ENCODE measurements around the gene GCC2. TPM values are rescaled to one million over a fixed set of nuclear protein-coding genes. Genes with fewer than 3 reads are reported as not detected.

Gene GCC2
- total RNA-seq, 1 experiment from 2014 or later: 28.2 TPM

DNA sequence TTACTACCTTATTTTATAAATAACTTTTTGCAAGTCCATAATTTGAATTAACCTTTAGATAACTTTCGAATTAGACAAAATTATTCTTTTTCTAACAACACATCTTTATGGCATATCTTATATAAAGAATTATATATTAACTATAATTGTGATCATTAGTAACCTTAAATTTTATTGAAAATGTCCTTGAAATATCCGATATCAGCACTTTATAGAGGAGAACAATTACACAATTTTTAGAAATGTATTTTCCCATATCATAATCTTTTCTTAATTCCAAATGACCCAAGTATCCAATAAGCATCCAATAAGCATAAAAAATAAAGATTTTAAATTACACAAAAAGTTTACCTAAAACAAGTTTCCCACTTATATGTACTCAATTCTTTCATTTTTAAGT is 7.3 kb upstream of the GCC2 start (continued):
- TF ChIP-seq POLR2A (IDR thresholded peaks at IDR 0.05; ENCODE audit: borderline replicate concordance, extremely low read depth, insufficient read depth, insufficient read length) (no peak), CEBPB (IDR thresholded peaks at IDR 0.05; ENCODE audit: low read depth) (no peak), RAD21 (IDR thresholded peaks at IDR 0.05; ENCODE audit: low read depth) (no peak), ZFX (IDR thresholded peaks at IDR 0.05) (no peak), SRF (IDR thresholded peaks at IDR 0.05; ENCODE audit: low read depth) (no peak), SIN3A (IDR thresholded peaks at IDR 0.05; ENCODE audit: low read depth) (no peak)

DNA sequence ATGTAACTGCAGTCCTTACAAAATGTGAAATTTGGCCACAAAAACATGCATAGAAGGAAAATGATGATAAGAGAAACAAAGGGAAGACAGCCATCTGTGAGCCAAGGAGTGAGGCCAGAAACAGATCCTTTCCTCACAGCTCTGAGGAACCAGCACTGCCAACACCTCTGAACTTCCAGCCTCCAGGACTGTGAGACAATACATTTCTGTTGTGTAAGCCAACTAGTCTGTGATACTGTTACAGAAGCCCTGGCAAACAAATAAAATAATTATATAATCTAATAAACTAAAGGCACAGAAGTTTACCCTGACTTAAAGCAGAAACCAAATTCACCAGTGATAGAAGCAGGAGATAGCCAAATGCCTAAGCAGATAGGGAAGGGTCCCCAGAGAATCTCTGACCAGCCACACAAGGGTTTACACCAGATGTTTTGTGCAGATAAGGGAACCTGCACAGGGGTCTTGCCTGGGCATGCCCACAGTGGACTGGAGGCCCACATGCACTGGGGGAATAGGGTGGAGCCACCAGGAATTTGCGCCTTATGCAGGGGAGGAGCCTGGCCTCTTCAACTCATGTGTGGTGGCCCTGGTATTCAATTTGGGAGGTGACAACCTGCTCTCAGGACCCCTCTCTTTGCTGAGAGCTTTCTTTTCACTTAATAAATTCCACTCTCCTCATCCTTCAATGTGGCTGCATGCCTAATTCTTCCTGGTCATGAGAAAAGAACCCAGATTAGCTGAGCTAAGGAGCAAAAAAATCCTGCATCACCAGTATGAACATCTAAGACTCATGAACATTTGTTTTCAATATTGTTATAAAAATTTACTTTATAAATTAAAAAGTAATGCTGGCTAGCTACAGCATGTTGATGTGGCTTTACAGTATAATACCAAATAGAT is 3.8 kb upstream of the GCC2 start:
- TF ChIP-seq POLR2AphosphoS5 (IDR thresholded peaks at IDR 0.05; ENCODE audit: low read depth, low read length): no peak
- TF ChIP-seq CEBPB (IDR thresholded peaks at IDR 0.05; ENCODE audit: low read depth): no peak
- no peak for TF ChIP-seq ZFX (IDR thresholded peaks at IDR 0.05)
- no peak for TF ChIP-seq TCF7L2 (IDR thresholded peaks at IDR 0.05; ENCODE audit: borderline replicate concordance, extremely low read depth, insufficient read depth, insufficient read length)
- TF ChIP-seq FOSL1 (IDR thresholded peaks at IDR 0.05; ENCODE audit: low read depth): no peak
- no peak for TF ChIP-seq SP1 (IDR thresholded peaks at IDR 0.05; ENCODE audit: low read depth)
- TF ChIP-seq EZH2 (IDR thresholded peaks at IDR 0.05): no peak
- TF ChIP-seq CBX3 (IDR thresholded peaks at IDR 0.05; ENCODE audit: low read depth): no peak
- Histone ChIP-seq H3K9me2 (ENCODE audit: insufficient read depth) (no peaks in the 10 kb centered on the region), H2AFZ (ENCODE audit: low read depth, low read length, poor library complexity, severe bottlenecking) (no peak overlapping the region), H3K9me3 (ENCODE audit: control insufficient read depth in 1 of 2, insufficient read depth in 1 of 2, low read depth in 1 of 2, low read length in 2 of 2) (no peaks in the 10 kb centered on the region), H3K9ac (ENCODE audit: low read length) (no peak overlapping the region), H3K27ac (ENCODE audit: low read depth, low read length) (no peak overlapping the region), H3K36me3 (ENCODE audit: control insufficient read depth in 1 of 2, insufficient read depth in 2 of 2, low read length in 2 of 2) (no peaks in the 10 kb centered on the region), H3K4me3 (replicated peaks in 1 of 2; ENCODE audit: low read depth in 1 of 2, low read length in 2 of 2) (no peak overlapping the region), H4K20me1 (ENCODE audit: insufficient read depth) (no peaks in the 10 kb centered on the region), H3K4me1 (ENCODE audit: control insufficient read depth in 1 of 2, insufficient read depth in 2 of 2, low read length in 2 of 2) (peaks cover 2 to 11% of the 10 kb centered on the region in 2 experiments; a peak in 3 of 4 replicates), H3K79me2 (ENCODE audit: insufficient read depth, low read length) (peaks cover 10% of the 10 kb centered on the region), H3K4me2 (ENCODE audit: low read length) (no peak overlapping the region), H3K27me3 (ENCODE audit: insufficient read depth, low read length) (no peaks in the 10 kb centered on the region)
- ChIA-PET POLR2A (no interaction called here), CTCF (no interaction called here), RAD21 (ENCODE audit: low non-redundant PET in 1 of 2, low total read pairs in 2 of 2, uncharacterized antibody in 2 of 2, unreplicated experiment in 2 of 2) (no interaction called here)
- ATAC-seq (no peak), DNase-seq (ENCODE audit: low read depth, low spot score) (no peak)
- intact Hi-C loops (cut with micrococcal nuclease): no loop called here
- BruUV-seq (replicated peaks): no TSS peak
